HG03342 (cell line): ENCODE data around the gene ARHGAP10.

Experiments used
- ATAC-seq: cut with Tn5 transposase; IDR thresholded peaks from one replicate; pipeline ENCODE4 v1.9.1; 2021; ENCODE audit warnings: mild to moderate bottlenecking, moderate library complexity; ENCODE audit not compliant: unreplicated experiment

Gene ARHGAP10

GRCh38 chr4:148021686-148022085, 289.8 kb downstream of the ARHGAP10 start:
- ATAC-seq: no peak

GRCh38 chr4:148022975-148023374, 291.1 kb downstream of the ARHGAP10 start:
- ATAC-seq: no peak

GRCh38 chr4:148023512-148024181, 291.8 kb downstream of the ARHGAP10 start:
- no peak for ATAC-seq

- no peak for ATAC-seq
Measured at GRCh38 chr4:148025981-148026380, 294.1 kb downstream of the ARHGAP10 start.

GRCh38 chr4:148027201-148027600, 295.3 kb downstream of the ARHGAP10 start:
- ATAC-seq: no peak

GRCh38 chr4:148029781-148030180, 297.9 kb downstream of the ARHGAP10 start:
- ATAC-seq: no peak

GRCh38 chr4:148030193-148030873, 298.4 kb downstream of the ARHGAP10 start:
- no peak for ATAC-seq

- no peak for ATAC-seq
Measured at GRCh38 chr4:148034813-148035212, 302.9 kb downstream of the ARHGAP10 start.

- no peak for ATAC-seq
Measured at GRCh38 chr4:148041606-148042329, 309.9 kb downstream of the ARHGAP10 start.

- no peak for ATAC-seq
Measured at GRCh38 chr4:148044089-148044911, 312.4 kb downstream of the ARHGAP10 start.

GRCh38 chr4:148044912-148045352, 313.0 kb downstream of the ARHGAP10 start:
- peak; percentile 96 for ATAC-seq

- no peak for ATAC-seq
Measured at GRCh38 chr4:148048598-148048997, 316.7 kb downstream of the ARHGAP10 start.

- no peak for ATAC-seq
Measured at GRCh38 chr4:148051403-148051802, 319.5 kb downstream of the ARHGAP10 start.

- ATAC-seq: no peak
Measured at GRCh38 chr4:148052448-148052847, 320.6 kb downstream of the ARHGAP10 start.

- ATAC-seq: no peak
Measured at GRCh38 chr4:148053298-148054003, 321.6 kb downstream of the ARHGAP10 start.

GRCh38 chr4:148054275-148054674, 322.4 kb downstream of the ARHGAP10 start:
- no peak for ATAC-seq

GRCh38 chr4:148055844-148056243, 324.0 kb downstream of the ARHGAP10 start:
- no peak for ATAC-seq

- ATAC-seq: peak; percentile 76
Measured at GRCh38 chr4:148056879-148057278, 325.0 kb downstream of the ARHGAP10 start.

- peak; percentile 47 for ATAC-seq
Measured at GRCh38 chr4:148057516-148057915, 325.6 kb downstream of the ARHGAP10 start.
